PC-3 (cell line): ENCODE results near the gene RPLP1. TPM values are rescaled to one million over a fixed set of nuclear protein-coding genes. Genes with fewer than 3 reads are reported as not detected.

Experiments
- ATAC-seq: fragments of 200-7000 bp; cut with Tn5 transposase; 2 replicates; pipeline ENCODE4 v1.9.1; 2020; ENCODE audit warnings: mild to moderate bottlenecking, moderate library complexity
- BruUV-seq: library from RNA; stranded (reverse); fragments of 400-500 nt; replicated peaks from 2 replicates; lab custom pipeline; 2021; lab: Mats Ljungman, UMichigan
- CTCF ChIA-PET: fragments of 300-600 bp; sonication (Branson Sonifier 250); formaldehyde crosslinking; loops from one replicate; lab custom pipeline; 2022; ENCODE audit warnings: antibody characterized with exemption; lab: Charles Lee
- POLR2A ChIA-PET: fragments of 300-600 bp; sonication (Branson Sonifier 250); formaldehyde crosslinking; loops from one replicate; lab custom pipeline; 2022; ENCODE audit warnings: antibody characterized with exemption; ENCODE audit not compliant: unreplicated experiment; lab: Charles Lee
- DNase-seq: peaks from one replicate; pipeline ENCODE4 v3.0.0-alpha.2; 2015
- H2AFZ ChIP-seq: fragments of 300-600 bp; sonication (generic); 2 replicates; pipeline ENCODE4 v1.6.0; 2016; ENCODE audit warnings: antibody characterized with exemption, low read length
- H3F3A ChIP-seq: fragments of 300-600 bp; sonication (generic); one replicate; pipeline ENCODE4 v1.6.0; 2017; ENCODE audit warnings: antibody characterized with exemption, low read length, control low read depth, mild to moderate bottlenecking; ENCODE audit not compliant: unreplicated experiment
- H3K27ac ChIP-seq: fragments of 300-600 bp; sonication (generic); 2 replicates; pipeline ENCODE4 v1.5.1; 2016; ENCODE audit warnings: mild to moderate bottlenecking, low read length
- H3K27me3 ChIP-seq: fragments of 300-600 bp; sonication (generic); 2 replicates; pipeline ENCODE4 v1.6.1; 2016; ENCODE audit warnings: low read length, mixed read lengths
- H3K36me3 ChIP-seq: fragments of 300-600 bp; sonication (generic); 2 replicates; pipeline ENCODE4 v1.6.1; 2016; ENCODE audit warnings: low read depth, mixed run types, low read length, mixed read lengths
- H3K4me1 ChIP-seq: fragments of 300-600 bp; sonication (generic); 2 replicates; pipeline ENCODE4 v1.5.1; 2016; ENCODE audit warnings: low read length; ENCODE audit not compliant: insufficient read depth
- H3K4me2 ChIP-seq: fragments of 300-600 bp; sonication (generic); 2 replicates; pipeline ENCODE4 v1.6.0; 2016; ENCODE audit warnings: low read length
- H3K4me3 ChIP-seq: fragments of 300-600 bp; sonication (generic); 2 replicates; pipeline ENCODE4 v1.5.1; 2016; ENCODE audit warnings: mild to moderate bottlenecking, low read length, mixed read lengths
- H3K79me2 ChIP-seq: fragments of 300-600 bp; sonication (generic); 2 replicates; pipeline ENCODE4 v1.6.1; 2017; ENCODE audit warnings: low read length, mixed read lengths
- H3K9ac ChIP-seq: fragments of 300-600 bp; sonication (generic); 2 replicates; pipeline ENCODE4 v1.6.0; 2016; ENCODE audit warnings: mild to moderate bottlenecking, low read length
- H3K9me2 ChIP-seq: fragments of 300-600 bp; sonication (generic); replicated peaks from 2 replicates; pipeline ENCODE4 v1.6.1; 2016; ENCODE audit warnings: mixed run types, low read length, mixed read lengths
- H3K9me3 ChIP-seq: fragments of 300-600 bp; sonication (generic); 2 replicates; pipeline ENCODE4 v1.6.1; 2016; ENCODE audit warnings: low read length, mixed read lengths
- H4K20me1 ChIP-seq: fragments of 300-600 bp; sonication (generic); 2 replicates; pipeline ENCODE4 v1.6.1; 2016; ENCODE audit warnings: low read length, mixed read lengths
- CTCF ChIP-seq: fragments of 300-600 bp; sonication (generic); conservative IDR thresholded peaks from 2 replicates; pipeline ENCODE4 v1.5.1; 2017; ENCODE audit warnings: antibody characterized with exemption, low read depth, mild to moderate bottlenecking, low read length
- EZH2 ChIP-seq: fragments of 300-600 bp; sonication (generic); IDR thresholded peaks from one replicate; pipeline ENCODE4 v1.6.1; 2017; ENCODE audit warnings: antibody characterized with exemption, mild to moderate bottlenecking, low read length; ENCODE audit not compliant: unreplicated experiment
- EZH2phosphoT487 ChIP-seq: fragments of 300-600 bp; sonication (generic); IDR thresholded peaks from 2 replicates; pipeline ENCODE4 v1.6.1; 2018; ENCODE audit warnings: mild to moderate bottlenecking, antibody characterized with exemption, low read length, borderline replicate concordance
- intact Hi-C: fragments of 100-400 bp; cut with micrococcal nuclease; formaldehyde crosslinking; loops from 2 replicates; pipeline ENCODE4 v1.9.0; 2023
- total RNA-seq: library from RNA; depleted of rRNA; stranded (reverse); fragments of >200 nt; gene quantifications from 2 replicates; pipeline ENCODE4 v1.2.3, GENCODE V29; 2014

The RPLP1 gene
- total RNA-seq, 1 experiment from 2014 or later = 253 TPM

DNA sequence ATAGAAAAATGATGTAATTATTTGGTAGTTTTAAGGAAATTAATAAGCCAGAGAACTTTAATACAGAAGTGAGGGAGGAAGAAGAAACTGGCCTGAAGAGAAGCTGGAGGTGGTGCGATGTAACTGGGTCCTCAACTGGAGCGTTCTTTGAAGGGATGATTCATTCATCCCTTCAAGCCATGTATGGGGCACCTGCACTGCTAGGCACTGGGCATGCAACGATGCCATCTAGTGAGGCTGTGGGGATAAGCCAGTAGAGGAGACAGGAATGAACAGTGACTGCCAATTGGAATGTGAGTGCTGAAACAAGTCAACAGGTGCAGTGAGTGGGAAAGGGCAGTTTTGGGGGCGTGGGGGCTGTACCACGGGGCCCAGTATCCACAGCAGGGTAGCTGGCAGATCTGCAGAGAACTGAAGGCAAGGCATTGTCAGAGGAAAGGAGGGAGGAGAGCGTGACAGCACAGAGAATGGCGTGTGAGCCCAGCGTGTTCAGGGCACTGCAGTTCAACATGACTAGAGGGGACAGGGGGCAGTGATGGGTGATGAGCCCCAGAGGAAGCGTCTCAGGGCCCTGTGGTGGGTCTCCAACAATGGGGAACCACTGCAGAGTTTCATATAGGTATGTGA, 42.3 kb upstream of the RPLP1 start:
- CTCF ChIA-PET = no interaction called here
- Histone ChIP-seq H4K20me1 (peaks cover 3% of the 10 kb centered on the region), H3F3A (no peaks in the 10 kb centered on the region), H3K9me3 (no peaks in the 10 kb centered on the region), H3K9me2 (no peaks in the 10 kb centered on the region), H3K4me1 (peaks cover 21% of the 10 kb centered on the region), H3K27me3 (no peaks in the 10 kb centered on the region), H3K36me3 (0 out of 2 replicates have a peak, but pooled peaks cover 1% of the 10 kb centered on the region), H3K9ac (no peak overlapping the region), H3K79me2 (peaks cover 16% of the 10 kb centered on the region), H2AFZ (no peak overlapping the region), H3K4me3 (no peak overlapping the region), H3K27ac (no peak overlapping the region), H3K4me2 (peak overlapping the region; percentile 53)
- TF ChIP-seq CTCF (peak; percentile 86), EZH2phosphoT487 (no peak)
- peak; percentile 85 for DNase-seq
- peak; percentile 66 for ATAC-seq
- intact Hi-C loops = no loop called here
- BruUV-seq = no TSS peak
- POLR2A ChIA-PET = interaction anchor here (1.3 kb wide), 1 partner anchor 42 kb away, joined by 4 read pairs; the partner anchor contains the start of gene RPLP1

GRCh38 chr15:69412274-69412673, 40.3 kb upstream of the RPLP1 start:
- H3K4me3 ChIP-seq = no peak overlapping the region
- intact Hi-C loops = no loop called here

More at GRCh38 chr15:69412274-69412673, 40.3 kb upstream of the RPLP1 start:
- ChIA-PET POLR2A (no interaction called here), CTCF (no interaction called here)
- no peaks in the 10 kb centered on the region for H3K9me3 ChIP-seq
- no peaks in the 10 kb centered on the region for H3K27me3 ChIP-seq
- H3F3A ChIP-seq = no peaks in the 10 kb centered on the region
- H3K9me2 ChIP-seq = no peaks in the 10 kb centered on the region
- TF ChIP-seq EZH2phosphoT487 (no peak), CTCF (no peak), EZH2 (no peak)
- no TSS peak for BruUV-seq
- H4K20me1 ChIP-seq = peaks cover 15% of the 10 kb centered on the region
- no peak overlapping the region for H3K27ac ChIP-seq
- H3K79me2 ChIP-seq = peaks cover 33% of the 10 kb centered on the region
- no peak overlapping the region for H2AFZ ChIP-seq
- DNase-seq = no peak
- H3K4me2 ChIP-seq = no peak overlapping the region
- no peak overlapping the region for H3K9ac ChIP-seq
- peaks cover 29% of the 10 kb centered on the region for H3K4me1 ChIP-seq
- ATAC-seq = no peak
- H3K36me3 ChIP-seq = peaks cover 7% of the 10 kb centered on the region; the same call in 1 of the 2 replicates
